CD14-positive monocyte (primary cell): ENCODE data around the gene HACD3. TPM values are rescaled to one million over a fixed set of nuclear protein-coding genes. Genes with fewer than 3 reads are reported as not detected.
A peak's percentile ranks its signal among the peaks of the same experiment; 100 is the strongest.

Source experiments
- DNase-seq, 3 donors: peaks; one replicate each; pipeline ENCODE4 v3.0.0-alpha.2; 2011 to 2022
- H2AFZ ChIP-seq: 2 replicates; pipeline ENCODE4 v1.6.0; 2012; ENCODE audit warnings: mild to moderate bottlenecking, low read depth, low read length, inconsistent platforms; ENCODE audit not compliant: insufficient read depth, poor library complexity, severe bottlenecking
- H3K27ac ChIP-seq, 2 donors: 1 replicate in 1 of 2; 2 replicates in 1 of 2; pipeline ENCODE4 v1.5.1; 2012 to 2013; ENCODE audit warnings: low read length in 2 of 2, control low read depth in 1 of 2, inconsistent platforms in 1 of 2, low read depth in 1 of 2, mild to moderate bottlenecking in 1 of 2
- H3K27me3 ChIP-seq, 2 donors: one replicate each; pipeline versions ENCODE4 v1.6.0 to v1.6.1; 2011 to 2013; ENCODE audit warnings: low read length in 2 of 2; ENCODE audit not compliant: control insufficient read depth in 2 of 2, insufficient read depth in 2 of 2
- H3K36me3 ChIP-seq, 2 donors: replicated peaks in 1 of 2; 1 replicate in 1 of 2; 2 replicates in 1 of 2; pipeline versions ENCODE4 v1.5.1 to v1.6.1; 2012 to 2013; ENCODE audit warnings: low read length in 2 of 2, control low read depth in 1 of 2, inconsistent platforms in 1 of 2, mild to moderate bottlenecking in 1 of 2; ENCODE audit not compliant: insufficient read depth in 2 of 2, control insufficient read depth in 1 of 2
- H3K4me1 ChIP-seq, 2 donors: 1 replicate in 1 of 2; 2 replicates in 1 of 2; pipeline versions ENCODE4 v1.5.1 to v1.6.1; 2012 to 2013; ENCODE audit warnings: low read length in 2 of 2, control low read depth in 1 of 2, inconsistent platforms in 1 of 2, mild to moderate bottlenecking in 1 of 2, moderate library complexity in 1 of 2; ENCODE audit not compliant: insufficient read depth in 2 of 2, control insufficient read depth in 1 of 2
- H3K4me2 ChIP-seq: replicated peaks from 2 replicates; pipeline ENCODE3; 2012; ENCODE audit warnings: low read length, moderate library complexity, mild to moderate bottlenecking; ENCODE audit not compliant: poor library complexity, severe bottlenecking; ENCODE audit errors: extremely low read depth
- H3K4me3 ChIP-seq, 3 experiments: fragments of 200-600 bp in 1 of 3; sonication (generic) in 1 of 3; replicated peaks in 1 of 3; 1 replicate in 2 of 3; 2 replicates in 1 of 3; pipeline ENCODE4 v1.5.1; 2011 to 2013; ENCODE audit warnings: low read length in 3 of 3, mild to moderate bottlenecking in 3 of 3, control low read depth in 2 of 3, low read depth in 2 of 3, inconsistent platforms in 1 of 3, moderate library complexity in 1 of 3
- H3K79me2 ChIP-seq: 2 replicates; pipeline ENCODE4 v1.6.0; 2012; ENCODE audit warnings: mild to moderate bottlenecking, control low read depth, inconsistent platforms, low read length, moderate library complexity; ENCODE audit not compliant: insufficient read depth
- H3K9ac ChIP-seq: 2 replicates; pipeline ENCODE4 v1.6.0; 2017; ENCODE audit warnings: low read length, mild to moderate bottlenecking; ENCODE audit not compliant: insufficient read depth, poor library complexity, severe bottlenecking
- H3K9me3 ChIP-seq, 2 donors: replicated peaks in 1 of 2; 1 replicate in 1 of 2; 2 replicates in 1 of 2; pipeline versions ENCODE4 v1.5.1 to v1.6.1; 2012 to 2013; ENCODE audit warnings: low read length in 2 of 2, control low read depth in 1 of 2; ENCODE audit not compliant: control insufficient read depth in 1 of 2, insufficient read depth in 1 of 2
- H4K20me1 ChIP-seq: 2 replicates; pipeline ENCODE4 v1.6.0; 2012; ENCODE audit warnings: mild to moderate bottlenecking, low read length, control low read depth, moderate library complexity; ENCODE audit not compliant: insufficient read depth
- H3K27ac Mint-ChIP-seq, 7 donors: one replicate each; pipeline ENCODE4 v1.8.0; 2020; ENCODE audit warnings: mild to moderate bottlenecking in 7 of 7, mixed read lengths in 7 of 7, moderate library complexity in 6 of 7, inconsistent platforms in 2 of 7
- H3K27me3 Mint-ChIP-seq, 3 donors: one replicate each; pipeline ENCODE4 v1.8.0; 2021 to 2022; ENCODE audit warnings: low read depth in 3 of 3, mild to moderate bottlenecking in 3 of 3, mixed read lengths in 3 of 3, moderate library complexity in 3 of 3, inconsistent platforms in 1 of 3
- H3K36me3 Mint-ChIP-seq, 2 donors: one replicate each; pipeline ENCODE4 v1.8.0; 2020; ENCODE audit warnings: mixed read lengths in 2 of 2, inconsistent platforms in 1 of 2, mild to moderate bottlenecking in 1 of 2
- H3K4me1 Mint-ChIP-seq: one replicate; pipeline ENCODE4 v1.8.0; 2020; ENCODE audit warnings: mild to moderate bottlenecking, mixed read lengths
- H3K4me3 Mint-ChIP-seq, 2 donors: one replicate each; pipeline ENCODE4 v1.8.0; 2020; ENCODE audit warnings: mild to moderate bottlenecking in 2 of 2, mixed read lengths in 2 of 2, moderate library complexity in 1 of 2
- H3K9me3 Mint-ChIP-seq, 7 donors: one replicate each; pipeline ENCODE4 v1.8.0; 2020 to 2022; ENCODE audit warnings: mixed read lengths in 7 of 7, mild to moderate bottlenecking in 6 of 7, moderate library complexity in 6 of 7, inconsistent platforms in 2 of 7
- WGBS: methylation state at CpG from one replicate; pipeline ENCODE4 v1.1.5; 2013; ENCODE audit warnings: missing lambda C conversion rate; ENCODE audit not compliant: insufficient coverage; 5-methylcytosine and 5-hydroxymethylcytosine counted together
- intact Hi-C, 2 donors: fragments of 100-400 bp; cut with micrococcal nuclease; formaldehyde crosslinking; loops; one replicate each; pipeline versions ENCODE4 v1.15.0 to v1.15.1; 2023
- polyA plus RNA-seq, 3 donors: library from polyadenylated mRNA; depleted of rRNA in 1 of 3; unstranded in 2 of 3; stranded (reverse) in 1 of 3; fragments of 300-500 nt in 2 of 3; fragments of >200 nt in 1 of 3; fragmentation: Illumina TruSeq in 2 of 3; gene quantifications; 1 replicate in 2 of 3; 2 replicates in 1 of 3; pipeline ENCODE4 v1.2.3, GENCODE V29; 2012 to 2021
- TF ChIP-seq, protein P1 (sequence below): fragments of 200-600 bp; IDR thresholded peaks from one replicate; pipeline ENCODE4 v1.8.0; 2022; ENCODE audit warnings: antibody characterized with exemption, mild to moderate bottlenecking

Gene HACD3
- polyA plus RNA-seq, 3 donors = 2.4 to 12.1 (median 10.8) TPM

DNA sequence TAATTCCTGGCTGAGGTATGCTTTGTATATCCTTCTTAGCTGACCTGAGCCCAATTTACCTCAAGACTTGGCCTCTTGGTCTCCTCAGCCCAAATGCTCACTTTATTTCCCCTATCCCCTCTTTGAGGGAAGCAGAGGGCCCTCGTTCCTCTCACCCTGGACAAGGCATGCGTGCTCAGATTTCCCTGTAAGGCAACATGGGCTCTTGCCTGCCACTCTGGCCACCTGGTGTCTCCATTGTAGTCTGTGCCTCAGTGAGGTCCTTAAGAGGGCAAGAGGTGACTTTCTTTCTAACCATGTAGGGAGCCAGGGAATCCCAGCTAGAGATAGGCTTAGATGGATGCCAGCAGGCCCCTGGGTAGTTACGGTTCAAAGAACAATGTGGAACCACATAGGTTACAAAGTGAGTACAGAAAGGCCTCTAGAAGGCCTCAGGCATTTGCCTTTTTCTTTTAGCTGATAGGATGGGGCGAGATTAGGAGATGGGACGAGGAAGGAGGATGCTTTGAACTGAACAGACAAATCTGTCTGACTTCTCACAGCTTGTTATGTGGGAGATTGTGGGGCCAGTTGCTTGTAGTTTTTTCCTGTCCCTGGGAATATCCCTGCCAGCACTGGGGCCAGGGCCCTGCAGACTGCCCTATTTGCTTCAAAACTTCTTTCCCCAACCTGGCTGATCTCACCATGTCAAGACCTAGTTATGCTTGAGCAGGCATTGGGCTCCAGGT lies 81.8 kb downstream of the HACD3 start:
- no peaks in the 10 kb centered on the region for H3K9me3 Mint-ChIP-seq
- H3K4me1 Mint-ChIP-seq = peaks cover 25% of the 10 kb centered on the region
- intact Hi-C loops = no loop called here
- Histone ChIP-seq H3K4me1 (peaks cover 17 to 20% of the 10 kb centered on the region in 2 donors), H3K27ac (peak overlapping the region in 1 of 2 donors; percentile 92), H2AFZ (peak overlapping the region; percentile 88), H3K9me3 (no peaks in the 10 kb centered on the region), H3K79me2 (peaks cover 35% of the 10 kb centered on the region), H3K4me2 (peak overlapping the region; percentile 82), H3K36me3 (peaks cover 0 to 5% of the 10 kb centered on the region in 2 donors), H3K27me3 (no peaks in the 10 kb centered on the region), H3K4me3 (peak overlapping the region; percentile 69 to 90 (median 74)), H3K9ac (peak overlapping the region; percentile 91), H4K20me1 (no peaks in the 10 kb centered on the region)
- TF ChIP-seq, protein P1, sequence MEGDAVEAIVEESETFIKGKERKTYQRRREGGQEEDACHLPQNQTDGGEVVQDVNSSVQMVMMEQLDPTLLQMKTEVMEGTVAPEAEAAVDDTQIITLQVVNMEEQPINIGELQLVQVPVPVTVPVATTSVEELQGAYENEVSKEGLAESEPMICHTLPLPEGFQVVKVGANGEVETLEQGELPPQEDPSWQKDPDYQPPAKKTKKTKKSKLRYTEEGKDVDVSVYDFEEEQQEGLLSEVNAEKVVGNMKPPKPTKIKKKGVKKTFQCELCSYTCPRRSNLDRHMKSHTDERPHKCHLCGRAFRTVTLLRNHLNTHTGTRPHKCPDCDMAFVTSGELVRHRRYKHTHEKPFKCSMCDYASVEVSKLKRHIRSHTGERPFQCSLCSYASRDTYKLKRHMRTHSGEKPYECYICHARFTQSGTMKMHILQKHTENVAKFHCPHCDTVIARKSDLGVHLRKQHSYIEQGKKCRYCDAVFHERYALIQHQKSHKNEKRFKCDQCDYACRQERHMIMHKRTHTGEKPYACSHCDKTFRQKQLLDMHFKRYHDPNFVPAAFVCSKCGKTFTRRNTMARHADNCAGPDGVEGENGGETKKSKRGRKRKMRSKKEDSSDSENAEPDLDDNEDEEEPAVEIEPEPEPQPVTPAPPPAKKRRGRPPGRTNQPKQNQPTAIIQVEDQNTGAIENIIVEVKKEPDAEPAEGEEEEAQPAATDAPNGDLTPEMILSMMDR = no peak
- H3K4me3 Mint-ChIP-seq = peak overlapping the region; percentile 97 to 99
- 20% methylated on average over 1 of the region's 5 CpGs for WGBS
- no peak for DNase-seq
- peaks cover 0 to 1% (median 0%) of the 10 kb centered on the region in 3 donors for H3K27me3 Mint-ChIP-seq
- peaks cover 0 to 3% of the 10 kb centered on the region in 2 donors for H3K36me3 Mint-ChIP-seq
- peak overlapping the region in 6 of 7 donors; percentile 93 to 96 (median 94) for H3K27ac Mint-ChIP-seq

- Histone ChIP-seq H3K79me2 (peaks cover 30% of the 10 kb centered on the region), H2AFZ (peak overlapping the region; percentile 88), H3K27me3 (no peaks in the 10 kb centered on the region), H3K9me3 (no peaks in the 10 kb centered on the region), H3K4me1 (peaks cover 17 to 20% of the 10 kb centered on the region in 2 donors), H3K9ac (no peak overlapping the region), H3K4me3 (no peak overlapping the region), H4K20me1 (no peaks in the 10 kb centered on the region), H3K4me2 (no peak overlapping the region), H3K36me3 (peaks cover 0 to under 1% of the 10 kb centered on the region in 2 donors), H3K27ac (no peak overlapping the region)
- peak overlapping the region in 1 of 7 donors; percentile 35 for H3K27ac Mint-ChIP-seq
- H3K4me1 Mint-ChIP-seq = peaks cover 25% of the 10 kb centered on the region
- DNase-seq = no peak
- H3K4me3 Mint-ChIP-seq = no peak overlapping the region
- no peaks in the 10 kb centered on the region for H3K9me3 Mint-ChIP-seq
- no CpG with 5 or more reads among the region's 2 CpGs for WGBS
- H3K36me3 Mint-ChIP-seq = no peaks in the 10 kb centered on the region
- intact Hi-C loops = no loop called here
- TF ChIP-seq, protein P1 = no peak
- peaks cover 0 to 1% (median 0%) of the 10 kb centered on the region in 3 donors for H3K27me3 Mint-ChIP-seq
Observed at GRCh38 chr15:65612616-65612946, 82.3 kb downstream of the HACD3 start.
